ENCODE measurements around the gene HSPB7.

The HSPB7 gene

GRCh38 chr1:15965228-15965767, 52.5 kb downstream of the HSPB7 start:
- DNase-seq (ENCODE audit: low spot score), result no peak
- Histone ChIP-seq H3K27me3 (ENCODE audit: insufficient read depth, poor library complexity, severe bottlenecking) (no peaks in the 10 kb centered on the region), H3K27ac (ENCODE audit: poor library complexity, severe bottlenecking) (peak overlapping the region; percentile 34), H3K4me1 (ENCODE audit: insufficient read depth, poor library complexity, severe bottlenecking) (peaks cover 13% of the 10 kb centered on the region), H3K36me3 (ENCODE audit: low read depth) (peaks cover 36% of the 10 kb centered on the region), H3K4me3 (ENCODE audit: severe bottlenecking) (no peak overlapping the region), H3K9me3 (ENCODE audit: severe bottlenecking) (no peaks in the 10 kb centered on the region)
- no peak for ATAC-seq (ENCODE audit: low read depth)
- no peak for TF ChIP-seq CTCF (IDR thresholded peaks at IDR 0.05; ENCODE audit: poor library complexity, severe bottlenecking)

All from RWPE2 (cell line).